Endothelial cell of umbilical vein (primary cell): ENCODE measurements around the gene HMCN1. TPM values are rescaled to one million over a fixed set of nuclear protein-coding genes. Genes with fewer than 3 reads are reported as not detected.

Source experiments
- BruUV-seq: library from RNA; stranded (reverse); fragments of 400-500 nt; replicated peaks from 2 replicates; lab custom pipeline; 2021; lab: Mats Ljungman, UMichigan
- CTCF ChIA-PET: fragments of 300-600, 350-600 bp; sonication (Branson Sonifier 250); formaldehyde crosslinking; loops from one replicate; lab custom pipeline; 2021; ENCODE audit warnings: antibody characterized with exemption, inconsistent platforms; lab: Charles Lee
- POLR2A ChIA-PET: fragments of 300-600, 350-600 bp; sonication (Branson Sonifier 250); formaldehyde crosslinking; loops from one replicate; lab custom pipeline; 2021; ENCODE audit warnings: antibody characterized with exemption, inconsistent platforms; lab: Charles Lee
- DNase-seq: peaks from one replicate; pipeline ENCODE4 v3.0.0-alpha.2; 2011; ENCODE audit warnings: low read depth, low spot score
- FAIRE-seq: peaks from 2 replicates; lab custom pipeline; 2011; peaks lifted over from hg19 to GRCh38; lab: Jason Lieb, UNC
- H2AFZ ChIP-seq: 2 replicates; pipeline ENCODE4 v1.6.0; 2012; ENCODE audit warnings: low read depth, low read length, control low read depth, inconsistent platforms
- H3K27ac ChIP-seq: 2 replicates; pipeline ENCODE4 v1.5.1; 2011; ENCODE audit warnings: low read depth, mild to moderate bottlenecking, control low read depth, low read length, moderate library complexity; ENCODE audit not compliant: insufficient read depth
- H3K27me3 ChIP-seq, 2 experiments: 2 replicates each; pipeline versions ENCODE4 v1.6.0 to v1.6.1; 2011; ENCODE audit warnings: low read length in 2 of 2, mixed read lengths in 1 of 2; ENCODE audit not compliant: control insufficient read depth in 2 of 2, insufficient read depth in 2 of 2
- H3K36me3 ChIP-seq, 2 experiments: 2 replicates in 1 of 2; 3 replicates in 1 of 2; pipeline ENCODE4 v1.5.1; 2011; ENCODE audit warnings: low read length in 2 of 2, mild to moderate bottlenecking in 1 of 2, moderate library complexity in 1 of 2; ENCODE audit not compliant: control insufficient read depth in 2 of 2, insufficient read depth in 2 of 2; ENCODE audit errors: extremely low read depth in 1 of 2
- H3K4me1 ChIP-seq: 3 replicates; pipeline ENCODE4 v1.5.1; 2011; ENCODE audit warnings: mild to moderate bottlenecking, low read length; ENCODE audit not compliant: control insufficient read depth, insufficient read depth; ENCODE audit errors: extremely low read depth
- H3K4me2 ChIP-seq: 2 replicates; pipeline ENCODE4 v1.6.1; 2011; ENCODE audit warnings: low read length, control low read depth, mixed read lengths; ENCODE audit not compliant: insufficient read depth
- H3K4me3 ChIP-seq, 3 experiments: fragments of 200-600 bp in 1 of 3; sonication (generic), shearing (Covaris generic) in 1 of 3; replicated peaks in 1 of 3; 2 replicates each; pipeline ENCODE4 v1.5.1; 2011 to 2016; ENCODE audit warnings: control low read depth in 3 of 3, low read length in 3 of 3, mild to moderate bottlenecking in 2 of 3, inconsistent platforms in 1 of 3, low read depth in 1 of 3, moderate library complexity in 1 of 3; ENCODE audit not compliant: insufficient read depth in 1 of 3
- H3K79me2 ChIP-seq: 2 replicates; pipeline ENCODE4 v1.6.0; 2012; ENCODE audit warnings: low read length, inconsistent platforms; ENCODE audit not compliant: control insufficient read depth, insufficient read depth
- H3K9ac ChIP-seq: replicated peaks from 2 replicates; pipeline ENCODE3; 2011; ENCODE audit warnings: low read length, control low read depth; ENCODE audit not compliant: insufficient read depth; ENCODE audit errors: extremely low read depth
- H3K9me1 ChIP-seq: replicated peaks from 3 replicates; pipeline ENCODE4 v1.6.0; 2011; ENCODE audit warnings: mild to moderate bottlenecking, low read length; ENCODE audit not compliant: control insufficient read depth, insufficient read depth; ENCODE audit errors: extremely low read depth
- H3K9me3 ChIP-seq: replicated peaks from 2 replicates; pipeline ENCODE4 v1.5.1; 2012; ENCODE audit warnings: low read length, inconsistent platforms; ENCODE audit not compliant: control insufficient read depth, insufficient read depth
- H4K20me1 ChIP-seq: replicated peaks from 2 replicates; pipeline ENCODE3; 2011; ENCODE audit warnings: mild to moderate bottlenecking, low read length; ENCODE audit not compliant: control insufficient read depth, insufficient read depth; ENCODE audit errors: extremely low read depth
- EZH2 ChIP-seq: IDR thresholded peaks from 2 replicates; pipeline ENCODE4 v1.6.1; 2012; ENCODE audit warnings: borderline replicate concordance, low read depth, mild to moderate bottlenecking, moderate library complexity, low read length, inconsistent platforms; ENCODE audit not compliant: severe bottlenecking
- FOS ChIP-seq: IDR thresholded peaks from 2 replicates; pipeline ENCODE4 v1.6.1; 2011; ENCODE audit warnings: mild to moderate bottlenecking, low read length, moderate library complexity, borderline replicate concordance; ENCODE audit not compliant: insufficient read depth
- GATA2 ChIP-seq: IDR thresholded peaks from 2 replicates; pipeline ENCODE4 v1.7.0; 2011; ENCODE audit warnings: low read depth, mild to moderate bottlenecking, moderate library complexity, mixed read lengths, low read length; ENCODE audit not compliant: insufficient read length, insufficient read depth
- JUN ChIP-seq: IDR thresholded peaks from 2 replicates; pipeline ENCODE4 v1.6.1; 2011; ENCODE audit warnings: borderline replicate concordance, low read depth; ENCODE audit not compliant: insufficient read length, insufficient read depth
- MAX ChIP-seq: IDR thresholded peaks from 2 replicates; pipeline ENCODE4 v1.6.1; 2011; ENCODE audit not compliant: insufficient read depth, insufficient read length
- MYC ChIP-seq: IDR thresholded peaks from one replicate; pipeline ENCODE4 v1.6.1; 2011; ENCODE audit warnings: mild to moderate bottlenecking, low read depth, low read length
- POLR2A ChIP-seq: IDR thresholded peaks from 2 replicates; pipeline ENCODE4 v1.6.1; 2012; ENCODE audit warnings: low read depth, mild to moderate bottlenecking, control low read depth, low read length
- POLR2AphosphoS5 ChIP-seq: IDR thresholded peaks from 2 replicates; pipeline ENCODE4 v1.6.1; 2012; ENCODE audit warnings: low read depth, mild to moderate bottlenecking, control low read depth, low read length, moderate library complexity; ENCODE audit not compliant: insufficient read depth
- dilution Hi-C: fragments of 300-500 bp; cut with MboI; formaldehyde crosslinking; loops from one replicate; pipeline ENCODE4 v1.15.0; 2019; ENCODE audit warnings: low sequenced_read_pairs; ENCODE audit not compliant: extremely low pct_ligation_motif_present
- intact Hi-C: fragments of 100-400 bp; cut with micrococcal nuclease; formaldehyde crosslinking; loops from one replicate; pipeline ENCODE4 v1.10.0; 2022
- polyA plus RNA-seq, 4 experiments: library from polyadenylated mRNA; depleted of rRNA in 3 of 4; stranded (reverse) in 3 of 4; unstranded in 1 of 4; fragments of >200 nt; gene quantifications; 2 replicates each; pipeline versions ENCODE4 v1.2.1 to v1.2.3, GENCODE V29; 2011 to 2012; ENCODE audit warnings: missing spikeins in 1 of 4
- total RNA-seq: library from RNA; stranded (reverse); gene quantifications from 2 replicates; pipeline ENCODE4 v1.2.3, GENCODE V29; 2021
- TF ChIP-seq, protein P1 (sequence below), 2 donors: IDR thresholded peaks; 1 replicate in 1 of 2; 2 replicates in 1 of 2; pipeline ENCODE4 v1.5.1; 2011; ENCODE audit warnings: low read length in 2 of 2, mild to moderate bottlenecking in 2 of 2, moderate library complexity in 2 of 2, control low read depth in 1 of 2, inconsistent platforms in 1 of 2, low read depth in 1 of 2; ENCODE audit not compliant: insufficient read depth in 1 of 2; ENCODE audit errors: extremely low read depth in 1 of 2

HMCN1 gene
- total and polyA plus RNA-seq, 2 donors (not counting 3 experiments of a cell fraction or from before 2014, with no cell fraction given), result 10.3 to 16.0 TPM

DNA sequence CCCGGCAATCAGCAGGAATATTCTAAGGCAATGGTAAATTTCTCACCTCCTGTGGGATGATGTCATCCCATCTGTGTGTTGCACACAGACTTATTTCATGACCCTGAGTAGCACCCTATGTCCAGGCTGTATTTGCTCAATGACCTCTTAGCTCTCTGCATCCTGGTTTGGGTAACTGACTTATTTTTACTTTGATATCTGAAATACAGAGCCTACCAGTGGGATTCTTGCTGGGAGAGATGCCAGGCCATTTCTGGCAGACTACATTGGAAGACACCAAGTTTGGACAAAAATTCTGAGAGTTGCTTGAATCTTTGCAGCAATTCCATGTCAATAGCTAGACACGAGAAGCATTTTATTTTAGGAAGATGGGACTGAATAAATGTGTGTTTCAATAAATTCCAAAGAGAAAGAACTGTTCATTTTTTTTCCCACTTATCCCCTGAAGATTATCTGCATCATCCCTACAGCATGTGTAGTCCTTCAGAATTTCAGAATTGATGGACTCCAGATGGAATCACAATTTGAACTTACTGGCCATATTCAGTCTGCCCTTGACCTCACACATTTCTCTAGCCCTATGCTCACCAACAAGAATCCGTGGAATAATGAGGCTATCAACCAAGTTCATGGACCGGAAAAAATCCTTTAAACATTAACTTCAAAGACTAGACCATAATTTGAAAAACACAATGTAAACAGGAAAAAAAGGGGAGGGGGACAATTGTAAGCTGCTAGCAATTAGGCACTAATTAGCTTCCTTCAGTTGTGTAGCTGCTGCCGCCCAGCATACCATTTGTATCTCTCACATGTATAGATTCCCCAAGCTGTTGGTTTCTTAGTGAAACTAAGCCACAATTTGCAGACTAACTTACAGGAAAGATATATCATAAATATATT, 226.5 kb downstream of the HMCN1 start:
- Histone ChIP-seq H3K4me2 (no peak overlapping the region), H3K9me1 (no peaks in the 10 kb centered on the region), H3K27me3 (no peaks in the 10 kb centered on the region), H3K4me3 (no peak overlapping the region), H3K4me1 (no peaks in the 10 kb centered on the region), H3K36me3 (no peaks in the 10 kb centered on the region), H3K79me2 (no peaks in the 10 kb centered on the region), H4K20me1 (no peaks in the 10 kb centered on the region), H3K9me3 (no peaks in the 10 kb centered on the region), H3K9ac (no peak overlapping the region), H3K27ac (no peak overlapping the region), H2AFZ (no peak overlapping the region)
- DNase-seq (peak; percentile 18), FAIRE-seq (no peak)
- intact Hi-C loops, result no loop called here
- BruUV-seq, result no TSS peak
- POLR2A ChIA-PET, result no interaction called here
- CTCF ChIA-PET, result no interaction called here
- peak; percentile 9 for TF ChIP-seq JUN
- TF ChIP-seq POLR2AphosphoS5, result no peak
- dilution Hi-C loops, result no loop called here

- H3K27ac ChIP-seq, result no peak overlapping the region
- H3K9me1 ChIP-seq, result no peaks in the 10 kb centered on the region
- no peak for FAIRE-seq
- BruUV-seq, result no TSS peak
- dilution Hi-C loops (no loop called here), intact Hi-C loops (no loop called here)
- H3K36me3 ChIP-seq, result no peaks in the 10 kb centered on the region
- CTCF ChIA-PET, result no interaction called here
- H3K4me2 ChIP-seq, result no peak overlapping the region
- TF ChIP-seq FOS, result no peak
- no peak for TF ChIP-seq POLR2A
- no peak for TF ChIP-seq MYC
- no peak for TF ChIP-seq POLR2AphosphoS5
- TF ChIP-seq MAX, result no peak
- TF ChIP-seq, protein P1, sequence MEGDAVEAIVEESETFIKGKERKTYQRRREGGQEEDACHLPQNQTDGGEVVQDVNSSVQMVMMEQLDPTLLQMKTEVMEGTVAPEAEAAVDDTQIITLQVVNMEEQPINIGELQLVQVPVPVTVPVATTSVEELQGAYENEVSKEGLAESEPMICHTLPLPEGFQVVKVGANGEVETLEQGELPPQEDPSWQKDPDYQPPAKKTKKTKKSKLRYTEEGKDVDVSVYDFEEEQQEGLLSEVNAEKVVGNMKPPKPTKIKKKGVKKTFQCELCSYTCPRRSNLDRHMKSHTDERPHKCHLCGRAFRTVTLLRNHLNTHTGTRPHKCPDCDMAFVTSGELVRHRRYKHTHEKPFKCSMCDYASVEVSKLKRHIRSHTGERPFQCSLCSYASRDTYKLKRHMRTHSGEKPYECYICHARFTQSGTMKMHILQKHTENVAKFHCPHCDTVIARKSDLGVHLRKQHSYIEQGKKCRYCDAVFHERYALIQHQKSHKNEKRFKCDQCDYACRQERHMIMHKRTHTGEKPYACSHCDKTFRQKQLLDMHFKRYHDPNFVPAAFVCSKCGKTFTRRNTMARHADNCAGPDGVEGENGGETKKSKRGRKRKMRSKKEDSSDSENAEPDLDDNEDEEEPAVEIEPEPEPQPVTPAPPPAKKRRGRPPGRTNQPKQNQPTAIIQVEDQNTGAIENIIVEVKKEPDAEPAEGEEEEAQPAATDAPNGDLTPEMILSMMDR (IDR thresholded peaks at IDR 0.05; ENCODE audit: extremely low read depth in 1 of 2, insufficient read depth in 1 of 2, low read depth in 1 of 2, low read length in 2 of 2), result no peak
- no peak for TF ChIP-seq JUN
- TF ChIP-seq GATA2, result no peak
- TF ChIP-seq EZH2, result no peak
- no peak overlapping the region for H3K9ac ChIP-seq
- no peaks in the 10 kb centered on the region for H3K27me3 ChIP-seq
- peak; percentile 29 for DNase-seq
- POLR2A ChIA-PET, result no interaction called here
- no peak overlapping the region for H3K4me3 ChIP-seq
- no peaks in the 10 kb centered on the region for H3K9me3 ChIP-seq
- H2AFZ ChIP-seq, result no peak overlapping the region
- no peaks in the 10 kb centered on the region for H3K4me1 ChIP-seq
- H3K79me2 ChIP-seq, result no peaks in the 10 kb centered on the region
- H4K20me1 ChIP-seq, result no peaks in the 10 kb centered on the region
These were observed 227.5 kb downstream of the HMCN1 start for GRCh38 chr1:185961664-185962063.
